Activated effector memory CD4-positive, alpha-beta T cell treated with Interleukin-2 at 50 U/mL for 16 hours (primary cell): ENCODE results near the gene PRM1.

Experiments
- DNase-seq: peaks from one replicate; pipeline ENCODE4 v3.0.0-alpha.2; 2020

PRM1 gene

GRCh38 chr16:11251525-11252481 is 29.3 kb downstream of the PRM1 start:
- DNase-seq: peak; percentile 71

- no peak for DNase-seq
These were observed 30.2 kb downstream of the PRM1 start for GRCh38 chr16:11250786-11251524.

- DNase-seq: no peak
These were observed 30.9 kb downstream of the PRM1 start for GRCh38 chr16:11250091-11250785.

- DNase-seq: no peak
These were observed 31.7 kb downstream of the PRM1 start for GRCh38 chr16:11249233-11250061.

GRCh38 chr16:11248133-11248532 is 33.0 kb downstream of the PRM1 start:
- no peak for DNase-seq

- DNase-seq: no peak
These were observed 35.1 kb downstream of the PRM1 start for GRCh38 chr16:11245988-11246387.

- no peak for DNase-seq
These were observed 35.9 kb downstream of the PRM1 start for GRCh38 chr16:11245222-11245737.

GRCh38 chr16:11242658-11243057 is 38.5 kb downstream of the PRM1 start:
- DNase-seq: no peak

GRCh38 chr16:11241480-11242204 is 39.5 kb downstream of the PRM1 start:
- no peak for DNase-seq

GRCh38 chr16:11240636-11241473 is 40.3 kb downstream of the PRM1 start:
- no peak for DNase-seq

GRCh38 chr16:11239644-11240632 is 41.2 kb downstream of the PRM1 start:
- no peak for DNase-seq

GRCh38 chr16:11238272-11239202 is 42.6 kb downstream of the PRM1 start:
- no peak for DNase-seq

GRCh38 chr16:11236461-11237254 is 44.5 kb downstream of the PRM1 start:
- no peak for DNase-seq

- DNase-seq: no peak
These were observed 45.5 kb downstream of the PRM1 start for GRCh38 chr16:11235703-11235991.

GRCh38 chr16:11234884-11235702 is 46.0 kb downstream of the PRM1 start:
- no peak for DNase-seq

GRCh38 chr16:11233727-11234376 is 47.3 kb downstream of the PRM1 start:
- peak; percentile 47 for DNase-seq
